CD4-positive, alpha-beta memory T cell (primary cell): Measurements from ENCODE around the gene ALKAL2. TPM values are rescaled to one million over a fixed set of nuclear protein-coding genes. Genes with fewer than 3 reads are reported as not detected.

Experiments used
- CTCF ChIA-PET: fragments of 350-600 bp; sonication (Branson Sonifier 250); formaldehyde crosslinking; loops from one replicate; lab custom pipeline; 2021; ENCODE audit warnings: inconsistent platforms; ENCODE audit not compliant: partially characterized antibody; lab: Charles Lee
- POLR2A ChIA-PET: fragments of 350-600 bp; sonication (Branson Sonifier 250); formaldehyde crosslinking; loops from one replicate; lab custom pipeline; 2021; ENCODE audit not compliant: partially characterized antibody; lab: Charles Lee
- DNase-seq, 5 donors: peaks; one replicate each; pipeline versions ENCODE4 v3.0.0 to v3.0.0-alpha.2; 2020 to 2022; ENCODE audit warnings: mixed read lengths in 1 of 5
- H3K27ac ChIP-seq: one replicate; pipeline ENCODE4 v1.7.0; 2013; ENCODE audit warnings: low read depth, low read length
- H3K27me3 ChIP-seq: 2 replicates; pipeline ENCODE4 v1.7.0; 2013; ENCODE audit warnings: mild to moderate bottlenecking, low read length, moderate library complexity; ENCODE audit not compliant: insufficient read depth
- H3K36me3 ChIP-seq: 2 replicates; pipeline ENCODE4 v1.7.0; 2013; ENCODE audit warnings: mild to moderate bottlenecking, low read length, moderate library complexity; ENCODE audit not compliant: insufficient read depth
- H3K4me1 ChIP-seq: 2 replicates; pipeline ENCODE4 v1.7.0; 2013; ENCODE audit warnings: mild to moderate bottlenecking, low read length, moderate library complexity; ENCODE audit not compliant: insufficient read depth
- H3K4me3 ChIP-seq, 2 donors: one replicate each; pipeline ENCODE4 v1.7.0; 2013; ENCODE audit warnings: low read length in 2 of 2, mild to moderate bottlenecking in 1 of 2
- H3K9me3 ChIP-seq, 2 donors: one replicate each; pipeline ENCODE4 v1.7.0; 2013; ENCODE audit warnings: low read length in 2 of 2, control low read depth in 1 of 2; ENCODE audit not compliant: control insufficient read depth in 1 of 2
- H3K27ac Mint-ChIP-seq, 7 donors: one replicate each; pipeline ENCODE4 v1.8.0; 2020 to 2021; ENCODE audit warnings: mixed read lengths in 7 of 7, mild to moderate bottlenecking in 6 of 7, inconsistent platforms in 3 of 7, moderate library complexity in 3 of 7
- H3K27me3 Mint-ChIP-seq, 2 donors: one replicate each; pipeline ENCODE4 v1.8.0; 2020 to 2021; ENCODE audit warnings: mixed read lengths in 2 of 2
- H3K36me3 Mint-ChIP-seq, 2 donors: one replicate each; pipeline ENCODE4 v1.8.0; 2020 to 2021; ENCODE audit warnings: mixed read lengths in 2 of 2, inconsistent platforms in 1 of 2, mild to moderate bottlenecking in 1 of 2
- H3K4me1 Mint-ChIP-seq, 4 donors: one replicate each; pipeline ENCODE4 v1.8.0; 2020 to 2021; ENCODE audit warnings: mixed read lengths in 4 of 4, mild to moderate bottlenecking in 1 of 4
- H3K4me3 Mint-ChIP-seq, 8 donors: one replicate each; pipeline ENCODE4 v1.8.0; 2020 to 2021; ENCODE audit warnings: mixed read lengths in 8 of 8, mild to moderate bottlenecking in 7 of 8, moderate library complexity in 6 of 8, inconsistent platforms in 3 of 8
- H3K9me3 Mint-ChIP-seq, 8 donors: one replicate each; pipeline ENCODE4 v1.8.0; 2020 to 2021; ENCODE audit warnings: mixed read lengths in 8 of 8, mild to moderate bottlenecking in 5 of 8, inconsistent platforms in 3 of 8, moderate library complexity in 1 of 8
- intact Hi-C: fragments of 100-400 bp; cut with micrococcal nuclease; formaldehyde crosslinking; loops from one replicate; pipeline ENCODE4 v1.15.1; 2023
- polyA plus RNA-seq, 2 donors: library from polyadenylated mRNA; unstranded; fragments of 300-500 nt; fragmentation: Illumina TruSeq; gene quantifications; one replicate each; pipeline ENCODE4 v1.2.3, GENCODE V29; 2021
- total RNA-seq, 2 experiments: library from RNA; stranded (reverse); gene quantifications; one replicate each; pipeline ENCODE4 v1.2.3, GENCODE V29; 2021

The ALKAL2 gene
- total and polyA plus RNA-seq, 4 experiments from 2014 or later: not detected

- no peak for DNase-seq
- Mint-ChIP-seq H3K36me3 (peaks cover 77 to 80% of the 10 kb centered on the region in 2 donors), H3K27me3 (no peaks in the 10 kb centered on the region), H3K4me1 (peaks cover 0 to 4% (median 1%) of the 10 kb centered on the region in 4 donors), H3K9me3 (no peaks in the 10 kb centered on the region), H3K4me3 (no peak overlapping the region), H3K27ac (no peak overlapping the region)
- POLR2A ChIA-PET: no interaction called here
- no peak overlapping the region for H3K27ac ChIP-seq
- no peaks in the 10 kb centered on the region for H3K9me3 ChIP-seq
- CTCF ChIA-PET: no interaction called here
- no peak overlapping the region for H3K4me3 ChIP-seq
- peaks cover 63% of the 10 kb centered on the region for H3K36me3 ChIP-seq
- intact Hi-C loops: no loop called here
- no peaks in the 10 kb centered on the region for H3K27me3 ChIP-seq
- no peaks in the 10 kb centered on the region for H3K4me1 ChIP-seq
Observed at GRCh38 chr2:279366-279765, 8.5 kb downstream of the ALKAL2 start.

- Histone ChIP-seq H3K27me3 (no peaks in the 10 kb centered on the region), H3K4me1 (no peaks in the 10 kb centered on the region), H3K27ac (no peak overlapping the region), H3K4me3 (no peak overlapping the region), H3K9me3 (no peaks in the 10 kb centered on the region), H3K36me3 (peaks cover 68% of the 10 kb centered on the region)
- Mint-ChIP-seq H3K4me3 (no peak overlapping the region), H3K36me3 (peaks cover 79 to 81% of the 10 kb centered on the region in 2 donors), H3K9me3 (no peaks in the 10 kb centered on the region), H3K27me3 (no peaks in the 10 kb centered on the region), H3K4me1 (peaks cover 0 to 4% (median 1%) of the 10 kb centered on the region in 4 donors), H3K27ac (no peak overlapping the region)
- intact Hi-C loops: no loop called here
- no peak for DNase-seq
- CTCF ChIA-PET: no interaction called here
- POLR2A ChIA-PET: no interaction called here
Observed at GRCh38 chr2:278927-279320, 9.0 kb downstream of the ALKAL2 start.

GRCh38 chr2:278312-278926, 9.5 kb downstream of the ALKAL2 start:
- H3K36me3 ChIP-seq: peaks cover 70% of the 10 kb centered on the region
- intact Hi-C loops: no loop called here
- H3K4me1 ChIP-seq: no peaks in the 10 kb centered on the region
- Mint-ChIP-seq H3K27me3 (no peaks in the 10 kb centered on the region), H3K4me1 (peaks cover 0 to 4% (median 1%) of the 10 kb centered on the region in 4 donors), H3K4me3 (no peak overlapping the region), H3K9me3 (no peaks in the 10 kb centered on the region), H3K27ac (no peak overlapping the region), H3K36me3 (peaks cover 78 to 80% of the 10 kb centered on the region in 2 donors)
- H3K27me3 ChIP-seq: no peaks in the 10 kb centered on the region
- H3K4me3 ChIP-seq: no peak overlapping the region
- CTCF ChIA-PET: no interaction called here
- no peak overlapping the region for H3K27ac ChIP-seq
- POLR2A ChIA-PET: no interaction called here
- DNase-seq: no peak
- H3K9me3 ChIP-seq: no peaks in the 10 kb centered on the region

GRCh38 chr2:275466-275865, 12.4 kb downstream of the ALKAL2 start:
- peaks cover 65 to 84% of the 10 kb centered on the region in 2 donors for H3K36me3 Mint-ChIP-seq
- H3K4me3 Mint-ChIP-seq: no peak overlapping the region
- H3K9me3 Mint-ChIP-seq: no peaks in the 10 kb centered on the region
- H3K4me3 ChIP-seq: no peak overlapping the region
- no peaks in the 10 kb centered on the region for H3K4me1 ChIP-seq
- ChIA-PET CTCF (interaction anchor here (1.1 to 1.5 kb wide), 2 partner anchors 15 to 257 kb away, joined by 3 to 6 read pairs; no protein-coding TSS in a partner anchor), POLR2A (no interaction called here)
- H3K4me1 Mint-ChIP-seq: peaks cover 9 to 15% (median 14%) of the 10 kb centered on the region in 4 donors
- H3K27ac Mint-ChIP-seq: no peak overlapping the region
- H3K27me3 Mint-ChIP-seq: no peaks in the 10 kb centered on the region
- H3K27me3 ChIP-seq: no peaks in the 10 kb centered on the region
- no peak overlapping the region for H3K27ac ChIP-seq
- H3K36me3 ChIP-seq: peaks cover 75% of the 10 kb centered on the region
- no peaks in the 10 kb centered on the region for H3K9me3 ChIP-seq
- no peak for DNase-seq
- intact Hi-C loops: no loop called here

- Histone ChIP-seq H3K9me3 (no peaks in the 10 kb centered on the region), H3K27ac (no peak overlapping the region), H3K27me3 (no peaks in the 10 kb centered on the region), H3K4me1 (no peaks in the 10 kb centered on the region), H3K36me3 (peaks cover 65% of the 10 kb centered on the region), H3K4me3 (no peak overlapping the region)
- CTCF ChIA-PET: interaction anchor here (1.0 to 1.5 kb wide), 2 partner anchors 16 to 23 kb away, joined by 3 to 6 read pairs; no protein-coding TSS in a partner anchor
- peak overlapping the region in 1 of 8 donors; percentile 20 for H3K4me3 Mint-ChIP-seq
- H3K4me1 Mint-ChIP-seq: peaks cover 17 to 25% (median 23%) of the 10 kb centered on the region in 4 donors
- no peak for DNase-seq
- no peaks in the 10 kb centered on the region for H3K9me3 Mint-ChIP-seq
- POLR2A ChIA-PET: no interaction called here
- peak overlapping the region in 2 of 7 donors; percentile 22 to 61 for H3K27ac Mint-ChIP-seq
- H3K36me3 Mint-ChIP-seq: peaks cover 63 to 84% of the 10 kb centered on the region in 2 donors
- intact Hi-C loops: no loop called here
- H3K27me3 Mint-ChIP-seq: no peaks in the 10 kb centered on the region
Observed at GRCh38 chr2:274503-274902, 13.4 kb downstream of the ALKAL2 start.

GRCh38 chr2:273333-273732, 14.6 kb downstream of the ALKAL2 start:
- no peak overlapping the region for H3K4me3 ChIP-seq
- Mint-ChIP-seq H3K27ac (peak overlapping the region in 1 of 7 donors; percentile 22), H3K4me1 (peaks cover 18 to 36% (median 30%) of the 10 kb centered on the region in 4 donors), H3K36me3 (peaks cover 52 to 77% of the 10 kb centered on the region in 2 donors), H3K4me3 (no peak overlapping the region), H3K27me3 (no peaks in the 10 kb centered on the region), H3K9me3 (no peaks in the 10 kb centered on the region)
- H3K9me3 ChIP-seq: no peaks in the 10 kb centered on the region
- intact Hi-C loops: no loop called here
- ChIA-PET CTCF (no interaction called here), POLR2A (no interaction called here)
- no peak for DNase-seq
- no peak overlapping the region for H3K27ac ChIP-seq
- H3K4me1 ChIP-seq: peaks cover 1% of the 10 kb centered on the region
- peaks cover 55% of the 10 kb centered on the region for H3K36me3 ChIP-seq
- no peaks in the 10 kb centered on the region for H3K27me3 ChIP-seq

- Histone ChIP-seq H3K4me3 (no peak overlapping the region), H3K9me3 (no peaks in the 10 kb centered on the region), H3K4me1 (peaks cover 14% of the 10 kb centered on the region), H3K27me3 (no peaks in the 10 kb centered on the region), H3K36me3 (peaks cover 42% of the 10 kb centered on the region), H3K27ac (no peak overlapping the region)
- no peaks in the 10 kb centered on the region for H3K9me3 Mint-ChIP-seq
- H3K36me3 Mint-ChIP-seq: peaks cover 44 to 68% of the 10 kb centered on the region in 2 donors
- POLR2A ChIA-PET: no interaction called here
- H3K4me3 Mint-ChIP-seq: no peak overlapping the region
- H3K27me3 Mint-ChIP-seq: no peaks in the 10 kb centered on the region
- intact Hi-C loops: no loop called here
- DNase-seq: no peak
- peak overlapping the region in 1 of 7 donors; percentile 52 for H3K27ac Mint-ChIP-seq
- H3K4me1 Mint-ChIP-seq: peaks cover 25 to 49% (median 40%) of the 10 kb centered on the region in 4 donors
- CTCF ChIA-PET: interaction anchor here (1.8 kb wide), 1 partner anchor 25 kb away, joined by 5 read pairs; no protein-coding TSS in a partner anchor
Observed at GRCh38 chr2:271917-272316, 16.0 kb downstream of the ALKAL2 start.
